Pulmonary artery endothelial cell (primary cell): ENCODE data around the gene SPTBN1. TPM values are rescaled to one million over a fixed set of nuclear protein-coding genes. Genes with fewer than 3 reads are reported as not detected.
"Not testable (repeated sequence)": the region's sequence is repeated elsewhere in the genome, so short reads cannot be mapped to it uniquely, and the experiment has no call there.

Experiments used
- DNase-seq: peaks from one replicate; pipeline ENCODE4 v3.0.0-alpha.2; 2011; ENCODE audit warnings: low read depth, low spot score
- total RNA-seq: library from RNA; depleted of rRNA; stranded (reverse); fragments of >200 nt; gene quantifications from 2 replicates; pipeline ENCODE4 v1.2.3, GENCODE V29; 2014

The SPTBN1 gene
- total RNA-seq, 1 donor from 2014 or later = 339 TPM

- peak; percentile 37 for DNase-seq
Measured at GRCh38 chr2:54470266-54470938, 14.3 kb downstream of the SPTBN1 start.

GRCh38 chr2:54471221-54471711, 15.1 kb downstream of the SPTBN1 start:
- peak; percentile 29 for DNase-seq

GRCh38 chr2:54473851-54474250, 17.7 kb downstream of the SPTBN1 start:
- no peak for DNase-seq

GRCh38 chr2:54475285-54475684, 19.2 kb downstream of the SPTBN1 start:
- DNase-seq = no peak

GRCh38 chr2:54475919-54476318, 19.8 kb downstream of the SPTBN1 start:
- no peak for DNase-seq

- DNase-seq = no peak
Measured at GRCh38 chr2:54476852-54477251, 20.7 kb downstream of the SPTBN1 start.

- no peak for DNase-seq
Measured at GRCh38 chr2:54477896-54478295, 21.8 kb downstream of the SPTBN1 start.

GRCh38 chr2:54478899-54479298, 22.8 kb downstream of the SPTBN1 start:
- no peak for DNase-seq

GRCh38 chr2:54479424-54479823, 23.3 kb downstream of the SPTBN1 start:
- DNase-seq = no peak

- no peak for DNase-seq
Measured at GRCh38 chr2:54480025-54480424, 23.9 kb downstream of the SPTBN1 start.

GRCh38 chr2:54481686-54482085, 25.6 kb downstream of the SPTBN1 start:
- no peak for DNase-seq

GRCh38 chr2:54482715-54483114, 26.6 kb downstream of the SPTBN1 start:
- DNase-seq = no peak

GRCh38 chr2:54483426-54483825, 27.3 kb downstream of the SPTBN1 start:
- no peak for DNase-seq

GRCh38 chr2:54485756-54486155, 29.6 kb downstream of the SPTBN1 start:
- DNase-seq = not testable (repeated sequence)

GRCh38 chr2:54486766-54487165, 30.6 kb downstream of the SPTBN1 start:
- DNase-seq = no peak

GRCh38 chr2:54490863-54491262, 34.7 kb downstream of the SPTBN1 start:
- DNase-seq = no peak

GRCh38 chr2:54492335-54492734, 36.2 kb downstream of the SPTBN1 start:
- DNase-seq = no peak

- no peak for DNase-seq
Measured at GRCh38 chr2:54494087-54494486, 38.0 kb downstream of the SPTBN1 start.

- DNase-seq = no peak
Measured at GRCh38 chr2:54496920-54497319, 40.8 kb downstream of the SPTBN1 start.

- DNase-seq = peak; percentile 48
Measured at GRCh38 chr2:54497763-54498680, 41.9 kb downstream of the SPTBN1 start.

- DNase-seq = peak; percentile 20
Measured at GRCh38 chr2:54499661-54500060, 43.5 kb downstream of the SPTBN1 start.

GRCh38 chr2:54500404-54501205, 44.5 kb downstream of the SPTBN1 start:
- DNase-seq = no peak
